ENCODE measurements around the gene SHC4.
"Not testable (repeated sequence)": the region's sequence is repeated elsewhere in the genome, so short reads cannot be mapped to it uniquely, and the experiment has no call there.

Gene SHC4

DNA sequence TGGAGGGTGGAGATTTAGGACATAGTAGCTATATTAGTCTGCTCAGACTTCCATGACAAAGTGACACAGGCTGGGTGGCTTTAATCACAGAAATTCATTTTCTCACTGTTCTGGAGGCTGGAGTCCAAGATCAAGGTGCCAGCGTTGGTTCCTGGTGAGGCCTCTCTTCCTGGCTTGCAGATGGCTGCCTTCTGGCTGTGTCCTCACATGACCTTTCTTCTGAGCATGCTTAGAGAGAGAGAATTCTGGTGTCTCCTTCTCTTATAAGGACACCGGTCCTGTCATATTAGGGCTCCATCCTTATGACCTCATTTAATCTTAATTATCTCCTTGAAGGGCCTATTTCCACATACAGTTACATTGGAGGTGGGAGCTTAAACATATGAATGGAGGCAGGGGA, 14.9 kb upstream of the SHC4 start:
- Histone ChIP-seq H3K9me3 (ENCODE audit: insufficient read depth, low read length) (no peaks in the 10 kb centered on the region), H3K4me3 (ENCODE audit: insufficient read length, low read depth) (no peak overlapping the region), H3K27me3 (ENCODE audit: insufficient read depth, insufficient read length) (no peaks in the 10 kb centered on the region), H3K36me3 (ENCODE audit: insufficient read depth, insufficient read length, low read length) (no peaks in the 10 kb centered on the region), H3K9ac (ENCODE audit: insufficient read length, low read depth) (no peak overlapping the region), H3K4me1 (ENCODE audit: insufficient read depth, insufficient read length) (peaks cover 2% of the 10 kb centered on the region)
- TF ChIP-seq SUZ12 (IDR thresholded peaks at IDR 0.05; ENCODE audit: extremely low read depth, insufficient read depth, insufficient read length) (no peak), ZNF274 (IDR thresholded peaks at IDR 0.05; ENCODE audit: low read depth, low read length) (no peak)
- no peak for DNase-seq (ENCODE audit: low read depth, low spot score)

DNA sequence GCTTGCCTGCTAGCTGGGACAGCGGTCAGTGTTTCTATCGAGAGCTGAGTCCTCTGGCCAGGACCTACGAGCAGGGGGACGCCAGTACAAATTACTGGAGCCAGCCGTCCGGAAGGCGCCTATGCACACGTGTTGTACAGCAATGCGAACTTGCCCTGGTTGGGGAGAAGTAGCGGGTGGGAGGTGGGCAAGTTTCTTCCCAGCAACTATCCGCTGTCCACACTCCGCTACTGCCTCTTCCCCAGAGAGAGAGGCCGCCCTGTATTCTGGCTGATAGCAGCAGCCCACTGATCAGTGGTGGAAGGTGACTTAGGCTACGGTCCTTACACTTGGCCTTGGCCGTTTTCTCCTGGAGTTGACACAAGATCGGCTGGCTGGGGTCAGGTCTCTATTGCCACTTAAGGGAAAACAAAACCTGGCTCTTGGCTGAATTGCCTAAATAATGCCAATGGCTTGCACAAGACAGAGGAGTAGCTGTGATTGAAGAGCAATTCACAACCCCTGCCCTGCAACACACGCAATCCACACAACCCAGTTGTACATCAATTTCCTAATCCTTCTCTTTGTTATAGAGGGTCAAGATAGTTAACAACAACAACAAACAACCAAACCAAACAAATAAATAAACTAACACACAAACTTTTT, 12.8 kb upstream of the SHC4 start:
- Histone ChIP-seq H3K36me3 (ENCODE audit: insufficient read depth, insufficient read length, low read length) (no peaks in the 10 kb centered on the region), H3K4me1 (ENCODE audit: insufficient read depth, insufficient read length) (peaks cover 2% of the 10 kb centered on the region), H3K4me3 (ENCODE audit: insufficient read length, low read depth) (peak overlapping the region; percentile 32), H3K9ac (ENCODE audit: insufficient read length, low read depth) (peak overlapping the region; percentile 74), H3K9me3 (ENCODE audit: insufficient read depth, low read length) (no peaks in the 10 kb centered on the region), H3K27me3 (ENCODE audit: insufficient read depth, insufficient read length) (no peaks in the 10 kb centered on the region)
- TF ChIP-seq SUZ12 (IDR thresholded peaks at IDR 0.05; ENCODE audit: extremely low read depth, insufficient read depth, insufficient read length) (no peak), YY1 (IDR thresholded peaks at IDR 0.05; ENCODE audit: insufficient read depth, insufficient read length) (no peak), ZNF274 (IDR thresholded peaks at IDR 0.05; ENCODE audit: low read depth, low read length) (no peak)
- no peak for DNase-seq (ENCODE audit: low read depth, low spot score)

DNA sequence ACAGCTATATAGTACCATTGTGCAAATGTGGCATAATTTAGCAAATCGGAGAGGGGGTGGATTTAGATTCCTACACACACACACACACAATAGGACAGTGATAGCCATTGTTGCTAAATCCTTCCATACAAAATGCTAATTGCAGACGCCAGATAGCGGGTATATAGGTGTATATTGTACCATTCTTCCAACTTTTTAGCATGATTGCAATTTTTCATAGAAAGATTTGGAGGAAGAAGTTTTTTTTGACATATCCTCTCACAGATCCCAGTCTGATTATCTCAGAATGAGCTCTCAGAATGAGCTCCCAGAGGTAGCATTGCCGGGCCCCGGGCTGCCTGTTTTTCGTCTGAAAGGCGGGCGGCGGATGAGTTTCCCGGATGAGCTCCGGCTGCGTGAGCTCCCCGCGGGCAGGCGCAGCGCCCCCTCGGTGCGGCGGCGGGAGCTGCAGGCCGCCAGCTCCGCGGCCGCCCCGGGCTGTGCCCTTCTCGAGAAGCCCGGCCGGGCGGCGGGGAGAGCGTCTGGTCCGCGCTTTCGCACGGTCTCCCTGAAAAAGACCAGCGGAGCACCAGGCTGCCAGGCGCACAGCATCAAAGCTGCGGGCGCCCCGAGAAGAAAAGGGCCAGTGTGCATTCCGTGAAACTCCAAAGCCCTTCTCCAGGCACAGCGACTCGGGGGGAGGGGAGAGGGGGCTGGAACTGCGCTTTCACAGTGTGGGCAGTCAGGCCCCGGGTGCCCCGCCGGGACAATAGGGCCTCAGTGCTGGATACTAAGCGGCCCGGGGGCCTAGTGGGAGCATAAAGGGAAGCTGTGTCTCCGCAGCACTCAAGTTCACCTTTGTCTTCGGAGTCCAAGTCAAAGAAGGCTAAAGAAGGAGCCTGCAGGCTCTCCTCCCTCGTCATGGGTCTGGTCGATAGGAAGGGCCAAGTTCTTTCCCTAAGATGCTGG, 12.0 kb upstream of the SHC4 start:
- H3K36me3 ChIP-seq (ENCODE audit: insufficient read depth, insufficient read length, low read length), result no peaks in the 10 kb centered on the region
- no peaks in the 10 kb centered on the region for H3K27me3 ChIP-seq (ENCODE audit: insufficient read depth, insufficient read length)
- H3K9me3 ChIP-seq (ENCODE audit: insufficient read depth, low read length), result no peaks in the 10 kb centered on the region
- H3K4me1 ChIP-seq (ENCODE audit: insufficient read depth, insufficient read length), result peaks cover 2% of the 10 kb centered on the region
- peak overlapping the region; percentile 32 for H3K4me3 ChIP-seq (ENCODE audit: insufficient read length, low read depth)
- peak overlapping the region; percentile 74 for H3K9ac ChIP-seq (ENCODE audit: insufficient read length, low read depth)
- peak; percentile 57 for DNase-seq (ENCODE audit: low read depth, low spot score)
- TF ChIP-seq SUZ12 (IDR thresholded peaks at IDR 0.05; ENCODE audit: extremely low read depth, insufficient read depth, insufficient read length) (no peak), ZNF274 (IDR thresholded peaks at IDR 0.05; ENCODE audit: low read depth, low read length) (no peak), YY1 (IDR thresholded peaks at IDR 0.05; ENCODE audit: insufficient read depth, insufficient read length) (no peak)

DNA sequence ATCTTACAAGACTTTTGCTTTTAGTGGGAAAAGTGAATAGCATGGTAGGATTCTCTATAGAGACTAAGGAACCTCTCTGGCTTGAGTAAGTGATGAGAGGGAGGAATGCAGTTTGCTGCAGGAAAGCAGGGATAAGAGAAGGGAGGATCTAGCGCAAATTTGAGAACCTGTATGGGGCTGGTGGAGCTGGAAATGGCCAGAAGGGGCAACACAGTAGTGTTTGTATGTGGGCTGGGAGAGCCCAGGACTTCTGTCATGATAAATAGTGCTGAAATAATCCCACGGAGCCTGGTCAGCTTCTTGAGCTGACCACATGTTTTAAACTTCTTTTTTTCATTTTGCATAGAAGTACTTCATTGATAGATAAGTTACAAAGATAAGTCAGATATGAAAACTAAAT, 11.2 kb upstream of the SHC4 start:
- Histone ChIP-seq H3K9ac (ENCODE audit: insufficient read length, low read depth) (peak overlapping the region; percentile 74), H3K36me3 (ENCODE audit: insufficient read depth, insufficient read length, low read length) (no peaks in the 10 kb centered on the region), H3K27me3 (ENCODE audit: insufficient read depth, insufficient read length) (no peaks in the 10 kb centered on the region), H3K9me3 (ENCODE audit: insufficient read depth, low read length) (no peaks in the 10 kb centered on the region), H3K4me1 (ENCODE audit: insufficient read depth, insufficient read length) (peaks cover 2% of the 10 kb centered on the region), H3K4me3 (ENCODE audit: insufficient read length, low read depth) (no peak overlapping the region)
- TF ChIP-seq ZNF274 (IDR thresholded peaks at IDR 0.05; ENCODE audit: low read depth, low read length) (no peak), YY1 (IDR thresholded peaks at IDR 0.05; ENCODE audit: insufficient read depth, insufficient read length) (no peak), SUZ12 (IDR thresholded peaks at IDR 0.05; ENCODE audit: extremely low read depth, insufficient read depth, insufficient read length) (no peak)
- no peak for DNase-seq (ENCODE audit: low read depth, low spot score)

DNA sequence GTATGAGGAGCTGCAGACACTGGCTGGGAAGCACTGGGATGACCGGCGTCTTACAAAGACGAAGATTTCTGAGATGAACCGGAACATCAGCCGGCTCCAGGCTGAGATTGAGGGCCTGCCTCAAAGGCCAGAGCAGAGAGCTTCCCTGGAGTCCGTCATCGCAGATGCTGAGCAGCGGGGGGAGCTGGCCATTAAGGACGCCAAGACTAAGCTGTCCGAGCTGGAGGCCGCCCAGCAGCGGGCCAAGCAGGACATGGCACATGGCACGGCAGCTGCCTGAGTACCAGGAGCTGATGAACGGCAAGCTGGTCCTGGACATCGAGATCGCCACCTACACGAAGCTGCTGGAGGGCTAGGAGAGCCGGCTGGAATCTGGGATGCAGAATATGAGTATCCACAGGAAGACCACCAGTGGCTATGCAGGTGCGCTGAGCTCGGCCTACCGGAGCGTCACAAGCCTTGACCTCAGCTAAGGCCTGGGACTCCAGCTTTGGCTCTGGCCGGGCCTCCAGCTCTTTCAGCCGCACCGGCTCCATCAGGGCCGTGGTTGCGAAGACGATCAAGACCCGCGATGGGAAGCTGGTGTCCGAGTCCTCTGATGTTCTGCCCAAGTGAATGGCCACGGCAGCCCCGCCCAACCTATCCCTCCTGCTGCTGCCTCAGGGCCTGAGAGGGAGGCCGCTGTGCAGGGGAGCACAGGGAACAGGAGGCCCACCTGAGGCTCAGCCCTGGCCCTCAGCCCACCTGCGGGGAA, 9.2 kb upstream of the SHC4 start:
- Histone ChIP-seq H3K9me3 (ENCODE audit: insufficient read depth, low read length) (no peaks in the 10 kb centered on the region), H3K9ac (ENCODE audit: insufficient read length, low read depth) (no peak overlapping the region), H3K36me3 (ENCODE audit: insufficient read depth, insufficient read length, low read length) (no peaks in the 10 kb centered on the region), H3K4me3 (ENCODE audit: insufficient read length, low read depth) (no peak overlapping the region), H3K27me3 (ENCODE audit: insufficient read depth, insufficient read length) (no peaks in the 10 kb centered on the region), H3K4me1 (ENCODE audit: insufficient read depth, insufficient read length) (peaks cover 2% of the 10 kb centered on the region)
- no peak for DNase-seq (ENCODE audit: low read depth, low spot score)
- TF ChIP-seq YY1 (IDR thresholded peaks at IDR 0.05; ENCODE audit: insufficient read depth, insufficient read length) (no peak), SUZ12 (IDR thresholded peaks at IDR 0.05; ENCODE audit: extremely low read depth, insufficient read depth, insufficient read length) (no peak), ZNF274 (IDR thresholded peaks at IDR 0.05; ENCODE audit: low read depth, low read length) (no peak)

DNA sequence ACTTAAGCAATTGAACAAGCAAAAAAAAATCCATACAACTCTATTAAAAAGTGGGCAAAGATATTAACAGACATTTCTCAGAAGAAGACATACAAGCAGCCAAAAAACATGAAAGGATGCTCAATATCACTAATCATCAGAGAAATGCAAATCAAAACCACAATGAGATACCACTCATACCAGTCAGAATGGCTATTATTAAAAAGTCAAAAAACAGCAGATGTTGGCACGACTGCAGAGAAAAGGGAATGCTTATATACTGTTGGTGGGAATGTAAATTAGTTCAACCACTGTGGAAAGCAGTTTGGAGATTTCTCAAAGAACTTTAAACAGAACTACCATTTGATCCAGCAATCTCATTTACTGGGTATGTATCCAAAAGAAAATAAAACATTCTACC, 7.2 kb upstream of the SHC4 start:
- not testable (repeated sequence) for H3K36me3 ChIP-seq (ENCODE audit: insufficient read depth, insufficient read length, low read length); DNase-seq (ENCODE audit: low read depth, low spot score); H3K9me3 ChIP-seq (ENCODE audit: insufficient read depth, low read length); H3K27me3 ChIP-seq (ENCODE audit: insufficient read depth, insufficient read length); H3K4me3 ChIP-seq (ENCODE audit: insufficient read length, low read depth); H3K9ac ChIP-seq (ENCODE audit: insufficient read length, low read depth); H3K4me1 ChIP-seq (ENCODE audit: insufficient read depth, insufficient read length)

DNA sequence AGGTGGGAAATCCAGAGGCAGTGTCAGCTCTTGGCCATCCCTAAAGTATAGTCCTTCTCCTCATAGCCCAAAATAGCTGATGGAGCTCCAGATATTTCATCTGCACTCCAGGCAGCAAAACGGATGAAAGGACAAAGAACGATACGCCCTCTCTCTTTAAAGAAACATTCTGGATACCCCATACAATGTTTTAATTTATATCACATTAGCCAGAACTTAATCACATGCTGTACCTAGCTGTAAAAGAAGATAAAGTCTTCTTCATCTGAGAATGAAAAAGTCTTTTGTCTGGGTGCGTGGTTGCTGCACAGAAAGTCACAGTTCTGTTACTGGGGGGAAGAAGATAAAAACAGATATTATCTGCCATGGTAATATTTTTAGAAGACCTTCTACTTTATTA, 4.3 kb upstream of the SHC4 start:
- no peaks in the 10 kb centered on the region for H3K36me3 ChIP-seq (ENCODE audit: insufficient read depth, insufficient read length, low read length)
- H3K27me3 ChIP-seq (ENCODE audit: insufficient read depth, insufficient read length), result peaks cover 8% of the 10 kb centered on the region
- H3K4me1 ChIP-seq (ENCODE audit: insufficient read depth, insufficient read length), result peaks cover 3% of the 10 kb centered on the region
- no peaks in the 10 kb centered on the region for H3K9me3 ChIP-seq (ENCODE audit: insufficient read depth, low read length)
- DNase-seq (ENCODE audit: low read depth, low spot score), result no peak
- H3K4me3 ChIP-seq (ENCODE audit: insufficient read length, low read depth), result no peak overlapping the region
- TF ChIP-seq ZNF274 (IDR thresholded peaks at IDR 0.05; ENCODE audit: low read depth, low read length) (no peak), YY1 (IDR thresholded peaks at IDR 0.05; ENCODE audit: insufficient read depth, insufficient read length) (no peak), SUZ12 (IDR thresholded peaks at IDR 0.05; ENCODE audit: extremely low read depth, insufficient read depth, insufficient read length) (no peak)
- H3K9ac ChIP-seq (ENCODE audit: insufficient read length, low read depth), result no peak overlapping the region
